GM13977 (cell line): ENCODE measurements around the gene FHAD1.

Source experiments
- DNase-seq: peaks from one replicate; pipeline ENCODE4 v3.0.0; 2012; ENCODE audit warnings: low spot score
- CTCF ChIP-seq: IDR thresholded peaks from 2 replicates; pipeline ENCODE4 v1.5.1; 2012; ENCODE audit warnings: mild to moderate bottlenecking, control low read depth; ENCODE audit not compliant: insufficient read depth; ENCODE audit errors: extremely low read depth, missing control alignments
- in situ Hi-C: fragments of 300-500 bp; cut with MboI; formaldehyde crosslinking; loops from one replicate; pipeline ENCODE4 v1.12.0; 2022; ENCODE audit warnings: low sequenced_read_pairs, low pct_unique_long_range_greater_than_20kb, mixed read lengths, inconsistent platforms; ENCODE audit not compliant: unreplicated experiment

The FHAD1 gene

GRCh38 chr1:15343099-15343498 lies 96.1 kb downstream of the FHAD1 start:
- TF ChIP-seq CTCF: no peak
- no peak for DNase-seq
- in situ Hi-C loops: no loop called here

GRCh38 chr1:15343729-15344128 lies 96.7 kb downstream of the FHAD1 start:
- no peak for DNase-seq
- no peak for TF ChIP-seq CTCF
- in situ Hi-C loops: no loop called here

DNA sequence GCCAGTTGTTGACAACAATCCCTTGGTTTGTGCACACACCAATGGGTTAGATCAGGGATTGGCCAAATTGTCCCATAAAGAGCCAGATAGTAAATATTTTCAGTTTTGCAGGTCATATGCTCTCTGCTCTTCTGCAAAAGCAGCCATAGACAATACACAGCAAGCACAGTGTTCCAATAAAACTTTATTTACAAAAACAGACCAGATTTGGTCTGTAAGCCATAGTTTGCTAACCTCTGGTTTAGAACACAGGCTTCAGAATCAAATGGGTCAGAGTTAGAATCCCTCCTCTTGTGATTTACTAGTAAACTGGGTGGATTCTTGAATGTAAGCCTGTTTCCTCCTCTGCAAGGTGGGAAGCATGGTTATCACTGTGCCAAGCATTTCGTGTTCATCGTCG lies 97.4 kb downstream of the FHAD1 start:
- in situ Hi-C loops: no loop called here
- no peak for TF ChIP-seq CTCF
- no peak for DNase-seq

DNA sequence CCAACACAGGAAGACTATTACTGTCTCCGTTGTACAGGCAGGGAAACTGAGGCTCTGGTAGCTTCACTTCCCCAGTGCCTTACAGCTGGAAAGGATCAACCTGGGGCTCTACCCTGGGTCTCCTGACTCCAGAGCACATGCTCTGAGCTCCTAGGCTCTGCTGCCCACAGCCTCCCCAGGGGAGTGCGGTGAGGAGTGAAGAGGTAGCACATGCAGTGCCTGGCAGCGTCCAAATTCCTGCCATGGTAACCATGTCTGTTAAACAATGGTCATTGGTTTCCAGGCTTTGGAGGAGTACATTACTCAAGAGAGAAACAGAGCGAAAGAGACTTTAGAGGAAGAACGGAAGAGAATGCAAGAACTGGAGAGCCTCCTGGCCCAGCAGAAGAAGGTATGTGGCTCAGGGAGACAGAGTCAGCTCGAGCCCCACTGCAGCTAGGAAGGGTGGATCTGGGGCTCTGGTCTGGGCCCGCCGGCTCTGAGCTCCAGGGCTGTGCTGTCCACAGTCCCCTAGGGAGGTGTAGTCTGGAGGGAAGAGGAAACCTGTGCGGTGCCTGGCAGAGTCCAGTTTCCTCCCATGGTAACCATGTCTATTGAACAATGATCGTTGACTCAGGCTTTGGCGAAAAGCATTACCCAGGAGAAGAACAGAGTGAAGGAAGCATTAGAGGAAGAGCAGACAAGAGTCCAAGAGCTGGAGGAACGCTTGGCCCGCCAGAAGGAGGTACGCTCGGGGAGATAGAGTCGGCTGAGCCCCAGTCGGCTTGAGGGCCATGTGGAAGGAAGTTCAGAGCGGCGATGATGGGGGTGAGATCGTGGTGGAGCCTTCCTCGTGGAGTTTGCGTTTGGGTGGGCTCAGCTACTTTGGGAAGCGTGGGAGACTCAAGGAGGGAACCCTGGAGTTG lies 98.0 kb downstream of the FHAD1 start:
- in situ Hi-C loops: no loop called here
- no peak for DNase-seq
- TF ChIP-seq CTCF: no peak

- DNase-seq: peak; percentile 64
- in situ Hi-C loops: no loop called here
- no peak for TF ChIP-seq CTCF
Observed at GRCh38 chr1:15345705-15346345, 98.8 kb downstream of the FHAD1 start.

DNA sequence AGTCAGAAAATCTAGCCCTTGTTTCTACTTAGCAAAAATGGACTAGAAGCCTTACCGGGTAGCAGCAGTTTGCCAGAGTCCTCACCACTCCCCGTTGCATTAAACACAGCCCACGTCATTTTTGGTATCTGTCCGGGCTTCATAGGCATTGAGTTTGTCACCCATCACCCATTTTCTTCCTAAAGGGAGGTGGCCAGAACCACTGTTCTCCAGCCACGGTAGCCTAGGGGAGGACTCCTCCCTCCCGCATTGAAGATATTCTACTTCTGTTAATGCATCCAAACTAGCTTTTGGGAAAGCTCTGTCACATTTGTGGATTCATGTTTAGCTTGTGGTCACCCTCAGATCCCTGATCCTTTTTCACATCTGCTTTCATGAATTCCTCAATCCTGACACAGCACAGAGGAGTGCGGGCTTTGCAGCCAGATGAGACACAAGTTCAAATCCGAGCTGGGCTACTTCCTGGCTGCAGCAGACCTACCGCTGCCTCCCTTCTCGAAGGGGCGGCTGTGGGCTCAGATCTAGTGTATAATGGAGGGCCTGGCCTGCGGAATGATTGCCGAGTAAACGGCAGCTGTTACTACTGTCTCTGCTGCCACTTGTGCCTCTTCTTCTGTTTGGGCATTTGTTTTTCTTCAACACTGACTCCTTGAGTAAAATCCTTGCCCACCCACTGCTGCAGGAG lies 99.5 kb downstream of the FHAD1 start:
- in situ Hi-C loops: no loop called here
- DNase-seq: no peak
- no peak for TF ChIP-seq CTCF
